HEK293 (cell line): Measurements from ENCODE around the gene CDH23.

Source experiments
- CTCF ChIA-PET: fragments of 350-600 bp; formaldehyde crosslinking; extraction: SDS; loops from one replicate; lab custom pipeline; 2021; ENCODE audit warnings: antibody characterized with exemption; lab: Yijun Ruan, JAX
- POLR2A ChIA-PET: fragments of 300-600 bp; formaldehyde crosslinking; extraction: SDS; loops from one replicate; lab custom pipeline; 2020; ENCODE audit warnings: antibody characterized with exemption, inconsistent platforms; lab: Yijun Ruan, JAX
- H3K27ac ChIP-seq: fragments of 200-500 bp; sonication (Bioruptor generic); 2 replicates; pipeline ENCODE4 v1.5.1; 2014; ENCODE audit warnings: low read depth, low read length, control low read depth, inconsistent platforms; ENCODE audit errors: extremely low read depth
- H3K36me3 ChIP-seq, 2 experiments: fragments of 200-500 bp in 1 of 2; sonication (Bioruptor generic) in 1 of 2; 1 replicate in 1 of 2; 2 replicates in 1 of 2; pipeline ENCODE4 v1.5.1; 2014 to 2017; ENCODE audit warnings: inconsistent platforms in 2 of 2, low read length in 2 of 2; ENCODE audit not compliant: control insufficient read depth in 2 of 2, insufficient read depth in 1 of 2
- H3K4me1 ChIP-seq: fragments of 200-500 bp; sonication (Bioruptor generic); 2 replicates; pipeline ENCODE4 v1.5.1; 2014; ENCODE audit warnings: mild to moderate bottlenecking, low read length, inconsistent platforms; ENCODE audit not compliant: control insufficient read depth, insufficient read depth
- H3K4me3 ChIP-seq: 2 replicates; pipeline ENCODE4 v1.5.1; 2011; ENCODE audit warnings: low read depth, mild to moderate bottlenecking, control low read depth, low read length, moderate library complexity
- H3K9me3 ChIP-seq: fragments of 200-500 bp; sonication (Bioruptor generic); 2 replicates; pipeline ENCODE4 v1.5.1; 2014; ENCODE audit warnings: low read depth, low read length, inconsistent platforms; ENCODE audit not compliant: control insufficient read depth, insufficient read depth
- BCL6B ChIP-seq: fragments of 450-650 bp; formaldehyde crosslinking; IDR thresholded peaks from 2 replicates; pipeline ENCODE4 v1.5.1; 2017; ENCODE audit warnings: missing biosample characterization, missing genetic modification characterization
- HIC1 ChIP-seq: fragments of 450-650 bp; formaldehyde crosslinking; IDR thresholded peaks from 2 replicates; pipeline ENCODE4 v1.5.1; 2016; ENCODE audit warnings: missing biosample characterization, missing genetic modification characterization
- HOXC10 ChIP-seq: sonication (generic); formaldehyde crosslinking; IDR thresholded peaks from 2 replicates; pipeline ENCODE4 v1.8.1; 2023; ENCODE audit warnings: mild to moderate bottlenecking, missing genetic modification reagents
- RBAK ChIP-seq: fragments of 450-650 bp; formaldehyde crosslinking; IDR thresholded peaks from 2 replicates; pipeline ENCODE4 v1.5.1; 2016; ENCODE audit warnings: missing biosample characterization, missing genetic modification characterization
- REST ChIP-seq: fragments of 450-650 bp; formaldehyde crosslinking; IDR thresholded peaks from 2 replicates; pipeline ENCODE4 v1.5.1; 2016; ENCODE audit warnings: missing biosample characterization, missing genetic modification characterization
- SP3 ChIP-seq: fragments of 450-650 bp; formaldehyde crosslinking; IDR thresholded peaks from 2 replicates; pipeline ENCODE4 v1.5.1; 2016; ENCODE audit warnings: missing biosample characterization, missing genetic modification characterization
- ZBTB1 ChIP-seq: fragments of 450-650 bp; formaldehyde crosslinking; IDR thresholded peaks from 2 replicates; pipeline ENCODE4 v1.5.1; 2016; ENCODE audit warnings: missing biosample characterization, missing genetic modification characterization
- ZBTB17 ChIP-seq: fragments of 450-650 bp; formaldehyde crosslinking; IDR thresholded peaks from 2 replicates; pipeline ENCODE4 v1.5.1; 2016; ENCODE audit warnings: missing biosample characterization, missing genetic modification characterization
- ZFHX2 ChIP-seq: fragments of 450-650 bp; formaldehyde crosslinking; conservative IDR thresholded peaks from 2 replicates; pipeline ENCODE4 v1.5.1; 2016; ENCODE audit warnings: missing biosample characterization, missing genetic modification characterization
- ZIC2 ChIP-seq: fragments of 450-650 bp; formaldehyde crosslinking; IDR thresholded peaks from 2 replicates; pipeline ENCODE4 v1.5.1; 2016; ENCODE audit warnings: missing biosample characterization, missing genetic modification characterization
- ZNF146 ChIP-seq: fragments of 450-650 bp; formaldehyde crosslinking; IDR thresholded peaks from 2 replicates; pipeline ENCODE4 v1.5.1; 2016; ENCODE audit warnings: missing biosample characterization, missing genetic modification characterization
- ZNF174 ChIP-seq: fragments of 450-650 bp; formaldehyde crosslinking; IDR thresholded peaks from 2 replicates; pipeline ENCODE4 v1.5.0; 2017; ENCODE audit warnings: missing biosample characterization, mild to moderate bottlenecking, missing genetic modification characterization
- ZNF223 ChIP-seq: fragments of 450-650 bp; formaldehyde crosslinking; IDR thresholded peaks from 2 replicates; pipeline ENCODE4 v1.5.1; 2016; ENCODE audit warnings: missing biosample characterization, missing genetic modification characterization
- ZNF239 ChIP-seq: fragments of 450-650 bp; formaldehyde crosslinking; IDR thresholded peaks from 2 replicates; pipeline ENCODE4 v1.5.1; 2016; ENCODE audit warnings: missing biosample characterization, missing genetic modification characterization
- ZNF26 ChIP-seq: fragments of 450-650 bp; formaldehyde crosslinking; IDR thresholded peaks from 2 replicates; pipeline ENCODE4 v1.5.1; 2016; ENCODE audit warnings: missing biosample characterization, missing genetic modification characterization
- ZNF292 ChIP-seq: fragments of 450-650 bp; formaldehyde crosslinking; IDR thresholded peaks from 2 replicates; pipeline ENCODE4 v1.5.1; 2016; ENCODE audit warnings: low read depth, missing biosample characterization, missing genetic modification characterization, borderline replicate concordance
- ZNF510 ChIP-seq: fragments of 450-650 bp; formaldehyde crosslinking; IDR thresholded peaks from 2 replicates; pipeline ENCODE4 v1.5.1; 2018; ENCODE audit warnings: mild to moderate bottlenecking, missing genetic modification characterization, missing biosample characterization; ENCODE audit not compliant: insufficient replicate concordance
- ZNF513 ChIP-seq: fragments of 450-650 bp; IDR thresholded peaks from 2 replicates; pipeline ENCODE4 v1.5.1; 2018; ENCODE audit warnings: missing biosample characterization, missing genetic modification characterization
- ZNF610 ChIP-seq: fragments of 450-650 bp; formaldehyde crosslinking; IDR thresholded peaks from 2 replicates; pipeline ENCODE4 v1.5.1; 2016; ENCODE audit warnings: missing biosample characterization, missing genetic modification characterization, borderline replicate concordance
- ZNF664 ChIP-seq: fragments of 450-650 bp; formaldehyde crosslinking; IDR thresholded peaks from 2 replicates; pipeline ENCODE4 v1.5.1; 2016; ENCODE audit warnings: missing biosample characterization, missing genetic modification characterization
- ZNF837 ChIP-seq: fragments of 450-650 bp; formaldehyde crosslinking; IDR thresholded peaks from 2 replicates; pipeline ENCODE4 v1.5.1; 2016; ENCODE audit warnings: missing biosample characterization, missing genetic modification characterization
- ZSCAN30 ChIP-seq: fragments of 450-650 bp; IDR thresholded peaks from 2 replicates; pipeline ENCODE4 v1.5.1; 2018; ENCODE audit warnings: missing biosample characterization, mild to moderate bottlenecking, missing genetic modification characterization, moderate library complexity

CDH23 gene

DNA sequence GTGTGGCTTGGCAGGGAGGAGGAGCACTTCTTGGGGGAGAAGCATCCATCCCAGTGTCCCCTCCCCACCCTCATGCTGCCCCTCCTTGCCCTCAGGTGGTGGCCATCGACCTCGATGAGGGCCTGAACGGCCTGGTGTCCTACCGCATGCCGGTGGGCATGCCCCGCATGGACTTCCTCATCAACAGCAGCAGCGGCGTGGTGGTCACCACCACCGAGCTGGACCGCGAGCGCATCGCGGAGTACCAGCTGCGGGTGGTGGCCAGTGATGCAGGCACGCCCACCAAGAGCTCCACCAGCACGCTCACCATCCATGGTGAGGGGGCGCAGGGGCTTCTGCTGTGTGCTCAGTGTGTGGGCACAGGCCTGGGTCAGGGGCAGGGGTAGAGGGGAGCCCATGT lies 308.1 kb downstream of the CDH23 start (continued):
- no peak for TF ChIP-seq ZNF146 (tag by site-specific recombination)
- no peak for TF ChIP-seq ZNF513 (tag by site-specific recombination)
- no peak for TF ChIP-seq ZNF239 (tag by site-specific recombination)
- no peak for TF ChIP-seq ZNF510 (tag by site-specific recombination)
- no peak for TF ChIP-seq ZNF223 (tag by site-specific recombination)
- no peak for TF ChIP-seq SP3
- no peak for TF ChIP-seq ZFHX2 (tag by site-specific recombination)
- no peak for TF ChIP-seq RBAK (tag by site-specific recombination)
- TF ChIP-seq ZNF610: no peak

- H3K36me3 ChIP-seq: no peaks in the 10 kb centered on the region
- ChIA-PET POLR2A (interaction anchor here (1.0 kb wide), 1 partner anchor 137 kb away, joined by 3 read pairs; no protein-coding TSS in a partner anchor), CTCF (interaction anchor here (0.8 to 6.3 kb wide), 8 partner anchors 9 to 406 kb away, joined by 3 to 108 read pairs (median 3); partner anchors contain the start of gene SLC29A3)
- H3K27ac ChIP-seq: no peak overlapping the region
- no peak for TF ChIP-seq ZNF292 (tag by site-specific recombination)
- TF ChIP-seq ZNF664 (tag by site-specific recombination): no peak
- peak; percentile 40; the same call in 1 of the 2 replicates for TF ChIP-seq ZBTB17 (tag by site-specific recombination)
- no peak overlapping the region for H3K4me3 ChIP-seq
- H3K9me3 ChIP-seq: no peaks in the 10 kb centered on the region
- H3K4me1 ChIP-seq: no peaks in the 10 kb centered on the region
Observed at GRCh38 chr10:71705582-71705981, 308.9 kb downstream of the CDH23 start.

DNA sequence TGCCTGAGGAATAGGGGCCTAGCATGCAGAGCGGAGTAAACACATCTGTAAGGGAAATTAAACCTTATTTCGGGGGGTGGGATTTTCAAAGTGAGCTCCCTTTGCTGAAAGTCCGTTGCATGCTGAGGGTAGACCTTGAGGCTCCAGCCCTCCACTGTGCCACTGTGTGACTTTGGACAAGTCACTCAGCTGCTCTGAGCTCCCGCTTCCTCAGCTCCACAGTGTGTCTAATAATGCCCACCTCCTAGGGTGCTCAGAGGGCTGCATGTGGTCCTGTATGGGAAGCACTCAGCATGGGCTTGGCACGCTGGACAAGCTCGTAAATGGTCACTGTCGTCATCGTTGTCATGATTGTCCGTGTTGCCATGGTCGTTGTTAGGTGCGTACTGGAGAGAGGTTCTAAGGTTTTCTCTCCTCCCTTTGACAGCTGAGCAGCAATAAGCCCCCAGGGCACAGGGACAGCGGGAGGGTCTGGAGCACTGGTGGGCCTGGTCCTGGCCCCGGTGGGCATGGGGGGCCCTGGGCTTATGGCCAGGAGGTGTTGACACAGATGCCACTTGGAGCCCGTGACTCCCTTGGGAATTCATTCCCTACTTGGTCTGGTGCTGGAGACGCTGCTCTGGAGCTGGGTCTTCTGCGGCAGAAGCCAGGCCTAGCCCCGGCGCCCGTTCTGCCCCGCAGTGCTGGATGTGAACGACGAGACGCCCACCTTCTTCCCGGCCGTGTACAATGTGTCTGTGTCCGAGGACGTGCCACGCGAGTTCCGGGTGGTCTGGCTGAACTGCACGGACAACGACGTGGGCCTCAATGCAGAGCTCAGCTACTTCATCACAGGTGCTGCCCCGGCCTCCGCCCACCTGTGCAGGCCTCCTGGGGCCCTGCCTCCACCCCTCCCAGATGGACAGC lies 309.7 kb downstream of the CDH23 start:
- Histone ChIP-seq H3K9me3 (no peaks in the 10 kb centered on the region), H3K4me3 (no peak overlapping the region), H3K36me3 (no peaks in the 10 kb centered on the region), H3K27ac (no peak overlapping the region), H3K4me1 (no peaks in the 10 kb centered on the region)
- ChIA-PET CTCF (interaction anchor here (0.6 to 6.3 kb wide), 15 partner anchors 9 to 781 kb away, joined by 3 to 108 read pairs (median 3); partner anchors contain the start of gene SLC29A3), POLR2A (interaction anchor here (1.0 kb wide), 1 partner anchor 138 kb away, joined by 3 read pairs; no protein-coding TSS in a partner anchor)
- TF ChIP-seq ZBTB1 (tag by site-specific recombination) (no peak), ZNF174 (tag by site-specific recombination) (no peak), ZNF837 (tag by site-specific recombination) (no peak), ZNF26 (no peak), REST (tag by site-specific recombination) (no peak), BCL6B (tag by site-specific recombination) (no peak), ZSCAN30 (tag by site-specific recombination) (no peak), HIC1 (tag by site-specific recombination) (no peak), ZIC2 (peak; percentile 88), HOXC10 (CRISPR knock-in tag) (no peak)
